Activated T-helper 17 cell treated with anti-CD3 and anti-CD28 coated beads, Interleukin-2, amount 50 U/mL, for 72 hours (primary cell): Measurements from ENCODE around the gene HOXD11. TPM values are rescaled to one million over a fixed set of nuclear protein-coding genes. Genes with fewer than 3 reads are reported as not detected.

Experiments used
- ATAC-seq: fragments of 150-1000 bp; cut with Tn5 transposase; replicated peaks from 2 replicates; pipeline ENCODE4 v1.10.0; 2021; ENCODE audit warnings: mild to moderate bottlenecking, moderate library complexity
- H3K27ac Mint-ChIP-seq: one replicate; pipeline ENCODE4 v1.8.0; 2022; ENCODE audit warnings: mixed read lengths
- H3K27me3 Mint-ChIP-seq: one replicate; pipeline ENCODE4 v1.8.0; 2022; ENCODE audit warnings: mixed read lengths
- H3K36me3 Mint-ChIP-seq: one replicate; pipeline ENCODE4 v1.8.0; 2022; ENCODE audit warnings: low read depth, mild to moderate bottlenecking, mixed read lengths
- H3K4me1 Mint-ChIP-seq: one replicate; pipeline ENCODE4 v1.8.0; 2022; ENCODE audit warnings: mixed read lengths
- H3K4me3 Mint-ChIP-seq: one replicate; pipeline ENCODE4 v1.8.0; 2022; ENCODE audit warnings: mild to moderate bottlenecking, mixed read lengths
- H3K9me3 Mint-ChIP-seq: one replicate; pipeline ENCODE4 v1.8.0; 2022; ENCODE audit warnings: mixed read lengths
- total RNA-seq, 2 donors: library from RNA; stranded (reverse); gene quantifications; one replicate each; pipeline ENCODE4 v1.2.3, GENCODE V29; 2022

HOXD11 gene
- total RNA-seq, 2 donors from 2014 or later: not detected

GRCh38 chr2:176154576-176155252 is 47.6 kb downstream of the HOXD11 start:
- Mint-ChIP-seq H3K4me1 (no peaks in the 10 kb centered on the region), H3K9me3 (no peaks in the 10 kb centered on the region), H3K27me3 (peaks cover 58% of the 10 kb centered on the region), H3K27ac (no peak overlapping the region), H3K4me3 (no peak overlapping the region), H3K36me3 (peaks cover 4% of the 10 kb centered on the region)
- no peak for ATAC-seq

GRCh38 chr2:176155356-176156044 is 48.4 kb downstream of the HOXD11 start:
- no peaks in the 10 kb centered on the region for H3K36me3 Mint-ChIP-seq
- ATAC-seq: no peak
- peaks cover 50% of the 10 kb centered on the region for H3K27me3 Mint-ChIP-seq
- no peak overlapping the region for H3K27ac Mint-ChIP-seq
- H3K4me3 Mint-ChIP-seq: no peak overlapping the region
- no peaks in the 10 kb centered on the region for H3K4me1 Mint-ChIP-seq
- no peaks in the 10 kb centered on the region for H3K9me3 Mint-ChIP-seq

GRCh38 chr2:176156301-176156806 is 49.3 kb downstream of the HOXD11 start:
- Mint-ChIP-seq H3K27ac (no peak overlapping the region), H3K9me3 (no peaks in the 10 kb centered on the region), H3K4me1 (peaks cover 4% of the 10 kb centered on the region), H3K4me3 (no peak overlapping the region), H3K36me3 (peaks cover 4% of the 10 kb centered on the region), H3K27me3 (peaks cover 48% of the 10 kb centered on the region)
- ATAC-seq: no peak

- Mint-ChIP-seq H3K27me3 (peaks cover 53% of the 10 kb centered on the region), H3K36me3 (peaks cover 6% of the 10 kb centered on the region), H3K4me3 (no peak within 1 kb of the TSS), H3K4me1 (peaks cover 4% of the 10 kb centered on the region), H3K27ac (no peak within 1 kb of the TSS), H3K9me3 (no peaks in the 10 kb centered on the region)
- ATAC-seq: no peak
Measured at GRCh38 chr2:176156807-176157498, 49.9 kb downstream of the HOXD11 start, which contains the start of gene HOXD3. TSS of gene HOXD3 (plus strand) at chr2:176157307. CDS start at chr2:176169115, 11,808 bp downstream.

- no peak overlapping the region for H3K4me3 Mint-ChIP-seq
- H3K36me3 Mint-ChIP-seq: peaks cover 6% of the 10 kb centered on the region
- no peak overlapping the region for H3K27ac Mint-ChIP-seq
- H3K4me1 Mint-ChIP-seq: peaks cover 4% of the 10 kb centered on the region
- H3K9me3 Mint-ChIP-seq: no peaks in the 10 kb centered on the region
- ATAC-seq: no peak
- H3K27me3 Mint-ChIP-seq: peaks cover 58% of the 10 kb centered on the region
Measured at GRCh38 chr2:176157499-176158185, 50.6 kb downstream of the HOXD11 start.

- no peak for ATAC-seq
- no peak overlapping the region for H3K27ac Mint-ChIP-seq
- no peaks in the 10 kb centered on the region for H3K9me3 Mint-ChIP-seq
- H3K4me1 Mint-ChIP-seq: peaks cover 4% of the 10 kb centered on the region
- peaks cover 6% of the 10 kb centered on the region for H3K36me3 Mint-ChIP-seq
- no peak overlapping the region for H3K4me3 Mint-ChIP-seq
- H3K27me3 Mint-ChIP-seq: peaks cover 61% of the 10 kb centered on the region
Measured at GRCh38 chr2:176158186-176158591, 51.1 kb downstream of the HOXD11 start.

GRCh38 chr2:176158855-176159662 is 52.0 kb downstream of the HOXD11 start:
- H3K27ac Mint-ChIP-seq: no peak overlapping the region
- H3K4me3 Mint-ChIP-seq: no peak overlapping the region
- ATAC-seq: no peak
- H3K27me3 Mint-ChIP-seq: peaks cover 66% of the 10 kb centered on the region
- peaks cover 6% of the 10 kb centered on the region for H3K36me3 Mint-ChIP-seq
- H3K4me1 Mint-ChIP-seq: peaks cover 4% of the 10 kb centered on the region
- H3K9me3 Mint-ChIP-seq: peaks cover under 1% of the 10 kb centered on the region

Other genes with a start within 250 kb of the HOXD11 start
- gene LNPK, start 105.0 kb upstream of the HOXD11 start, total RNA-seq: 10 to 100 TPM; 30.1 to 35.2 TPM
- not detected for gene EVX2, start 23.3 kb upstream of the HOXD11 start, total RNA-seq
- gene HOXD13, start 14.6 kb upstream of the HOXD11 start, total RNA-seq: not detected
- not detected for gene HOXD12, start 7.5 kb upstream of the HOXD11 start, total RNA-seq
- gene HOXD10, start 9.5 kb downstream of the HOXD11 start, total RNA-seq: not detected
- not detected for gene HOXD9, start 15.4 kb downstream of the HOXD11 start, total RNA-seq
- gene HOXD8, start 22.4 kb downstream of the HOXD11 start, total RNA-seq: not detected
- gene HOXD4, start 44.3 kb downstream of the HOXD11 start, total RNA-seq: not detected
- not detected for gene HOXD3, start 50.0 kb downstream of the HOXD11 start, total RNA-seq
- not detected for gene HOXD1, start 81.4 kb downstream of the HOXD11 start, total RNA-seq
- 10 to 100 TPM; 21.4 to 22.0 TPM for gene MTX2, start 162.2 kb downstream of the HOXD11 start, total RNA-seq